Nephron (organoid): ENCODE results near the gene SND1.
A peak's percentile ranks its signal among the peaks of the same experiment; 100 is the strongest.

Experiments used
- H3K27ac Mint-ChIP-seq, 3 experiments: 2 replicates each; pipeline ENCODE4 v1.8.0; 2020; ENCODE audit warnings: mixed read lengths in 3 of 3, mild to moderate bottlenecking in 2 of 3, moderate library complexity in 1 of 3
- H3K27me3 Mint-ChIP-seq: 2 replicates; pipeline ENCODE4 v1.8.0; 2021; ENCODE audit warnings: low read depth, mild to moderate bottlenecking, moderate library complexity, mixed read lengths
- H3K36me3 Mint-ChIP-seq: 2 replicates; pipeline ENCODE4 v1.8.0; 2020; ENCODE audit warnings: low read depth, mixed read lengths
- H3K4me1 Mint-ChIP-seq: 2 replicates; pipeline ENCODE4 v1.8.0; 2020; ENCODE audit warnings: mixed read lengths
- H3K4me3 Mint-ChIP-seq, 3 experiments: 2 replicates each; pipeline ENCODE4 v1.8.0; 2020; ENCODE audit warnings: mild to moderate bottlenecking in 3 of 3, mixed read lengths in 3 of 3, moderate library complexity in 2 of 3
- H3K9me3 Mint-ChIP-seq: 2 replicates; pipeline ENCODE4 v1.8.0; 2020; ENCODE audit warnings: mixed read lengths
- TF ChIP-seq, protein P1 (sequence below), 3 experiments: fragments of 200-600 bp; sonication (generic); IDR thresholded peaks; one replicate each; pipeline ENCODE4 v1.5.0; 2021; ENCODE audit warnings: antibody characterized with exemption in 3 of 3; ENCODE audit not compliant: unreplicated experiment in 3 of 3

SND1 gene

DNA sequence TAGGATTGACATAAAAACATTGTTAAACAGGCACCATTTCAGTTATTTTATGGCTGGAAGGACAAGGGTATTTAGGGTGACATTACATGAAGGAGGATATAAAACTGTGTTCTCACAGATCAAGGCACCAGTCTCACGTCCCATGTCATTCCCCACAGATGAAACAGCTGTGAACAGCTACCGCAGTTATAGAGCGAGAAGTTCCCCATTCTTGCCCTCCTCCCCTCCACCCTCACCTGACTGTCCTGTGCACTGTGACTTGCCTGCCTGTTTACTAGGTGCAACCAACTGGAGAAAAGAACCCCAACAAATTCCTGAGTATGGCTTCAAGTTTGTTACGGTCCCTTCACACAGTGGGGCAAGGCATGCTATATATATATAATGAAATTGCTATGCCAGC is 141.6 kb downstream of the SND1 start:
- no peaks in the 10 kb centered on the region for H3K27me3 Mint-ChIP-seq
- H3K36me3 Mint-ChIP-seq, result no peaks in the 10 kb centered on the region
- H3K4me1 Mint-ChIP-seq, result peaks cover 43% of the 10 kb centered on the region
- peak overlapping the region in 2 of 3 experiments; percentile 21 to 79 for H3K27ac Mint-ChIP-seq
- no peak overlapping the region for H3K4me3 Mint-ChIP-seq
- TF ChIP-seq, protein P1, sequence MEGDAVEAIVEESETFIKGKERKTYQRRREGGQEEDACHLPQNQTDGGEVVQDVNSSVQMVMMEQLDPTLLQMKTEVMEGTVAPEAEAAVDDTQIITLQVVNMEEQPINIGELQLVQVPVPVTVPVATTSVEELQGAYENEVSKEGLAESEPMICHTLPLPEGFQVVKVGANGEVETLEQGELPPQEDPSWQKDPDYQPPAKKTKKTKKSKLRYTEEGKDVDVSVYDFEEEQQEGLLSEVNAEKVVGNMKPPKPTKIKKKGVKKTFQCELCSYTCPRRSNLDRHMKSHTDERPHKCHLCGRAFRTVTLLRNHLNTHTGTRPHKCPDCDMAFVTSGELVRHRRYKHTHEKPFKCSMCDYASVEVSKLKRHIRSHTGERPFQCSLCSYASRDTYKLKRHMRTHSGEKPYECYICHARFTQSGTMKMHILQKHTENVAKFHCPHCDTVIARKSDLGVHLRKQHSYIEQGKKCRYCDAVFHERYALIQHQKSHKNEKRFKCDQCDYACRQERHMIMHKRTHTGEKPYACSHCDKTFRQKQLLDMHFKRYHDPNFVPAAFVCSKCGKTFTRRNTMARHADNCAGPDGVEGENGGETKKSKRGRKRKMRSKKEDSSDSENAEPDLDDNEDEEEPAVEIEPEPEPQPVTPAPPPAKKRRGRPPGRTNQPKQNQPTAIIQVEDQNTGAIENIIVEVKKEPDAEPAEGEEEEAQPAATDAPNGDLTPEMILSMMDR (IDR thresholded peaks at IDR 0.05; ENCODE audit: unreplicated experiment in 3 of 3), result no peak
- H3K9me3 Mint-ChIP-seq, result no peaks in the 10 kb centered on the region

DNA sequence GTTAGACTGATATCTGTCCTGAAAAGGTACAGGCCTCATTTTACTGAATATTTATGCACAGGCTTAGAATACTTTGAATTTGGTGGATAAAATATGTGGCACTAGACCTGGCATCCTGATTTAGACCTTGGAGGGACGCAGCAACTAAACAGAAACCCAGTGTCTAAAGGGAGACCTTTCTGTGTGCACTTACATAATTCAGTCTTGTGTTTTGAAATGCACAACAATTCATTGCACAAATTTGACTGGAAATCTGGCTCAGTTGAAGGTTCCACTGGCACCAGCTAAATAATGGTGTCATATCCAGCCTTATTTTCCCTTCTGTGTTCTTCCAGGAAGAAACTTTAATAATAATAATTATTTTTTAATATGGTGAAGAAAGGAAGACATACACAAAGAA is 142.1 kb downstream of the SND1 start:
- H3K27me3 Mint-ChIP-seq, result no peaks in the 10 kb centered on the region
- TF ChIP-seq, protein P1 (IDR thresholded peaks at IDR 0.05; ENCODE audit: unreplicated experiment in 3 of 3), result no peak
- no peaks in the 10 kb centered on the region for H3K9me3 Mint-ChIP-seq
- H3K36me3 Mint-ChIP-seq, result no peaks in the 10 kb centered on the region
- peak overlapping the region in 2 of 3 experiments; percentile 66 to 79 for H3K27ac Mint-ChIP-seq
- H3K4me3 Mint-ChIP-seq, result no peak overlapping the region
- peaks cover 39% of the 10 kb centered on the region for H3K4me1 Mint-ChIP-seq

DNA sequence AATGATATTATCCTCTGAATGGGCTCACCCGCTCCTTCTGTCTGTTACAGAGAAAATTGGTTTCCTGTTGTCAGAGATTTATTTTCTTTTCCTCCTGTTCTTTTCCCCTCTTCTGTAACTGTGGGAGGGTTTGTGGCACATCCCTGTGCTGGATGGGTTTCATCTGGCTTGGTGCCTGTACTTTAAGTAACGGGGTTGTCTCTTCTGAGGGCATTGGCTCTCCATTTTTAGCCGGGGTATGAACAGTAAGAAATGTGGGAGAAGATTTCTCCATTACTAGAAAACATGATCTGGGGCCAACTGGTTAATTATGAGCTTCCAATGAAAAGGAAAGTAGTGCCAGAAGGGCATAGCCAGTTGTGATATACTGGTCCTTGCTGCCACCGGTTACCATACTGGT is 142.6 kb downstream of the SND1 start:
- Mint-ChIP-seq H3K4me1 (peaks cover 40% of the 10 kb centered on the region), H3K9me3 (no peaks in the 10 kb centered on the region)
- TF ChIP-seq, protein P1 (IDR thresholded peaks at IDR 0.05; ENCODE audit: unreplicated experiment in 3 of 3), result no peak

DNA sequence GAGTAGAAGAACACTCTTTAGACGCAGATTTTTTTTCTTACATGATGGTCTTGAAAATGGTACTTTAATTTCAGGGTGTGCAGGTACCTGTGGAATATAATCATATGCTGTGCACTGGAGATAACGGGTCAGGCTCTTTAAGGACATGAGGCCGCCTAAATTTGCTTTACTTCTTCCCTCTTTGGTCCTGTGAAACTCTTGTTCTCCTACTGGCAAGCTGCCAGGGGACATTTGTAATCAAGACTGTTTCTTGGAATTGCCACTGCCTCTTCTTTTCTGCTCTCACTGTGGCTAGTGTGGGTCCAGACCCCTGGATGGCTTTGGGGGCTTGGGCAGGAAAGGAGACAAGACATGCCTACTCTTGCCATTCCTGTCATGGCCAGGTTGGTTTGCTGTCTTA is 146.0 kb downstream of the SND1 start:
- H3K4me1 Mint-ChIP-seq, result peaks cover 39% of the 10 kb centered on the region
- no peaks in the 10 kb centered on the region for H3K27me3 Mint-ChIP-seq
- no peaks in the 10 kb centered on the region for H3K36me3 Mint-ChIP-seq
- peak overlapping the region; percentile 9 to 74 (median 42) for H3K27ac Mint-ChIP-seq
- TF ChIP-seq, protein P1 (IDR thresholded peaks at IDR 0.05; ENCODE audit: unreplicated experiment in 3 of 3), result no peak
- H3K4me3 Mint-ChIP-seq, result no peak overlapping the region
- H3K9me3 Mint-ChIP-seq, result no peaks in the 10 kb centered on the region

More for the DNA sequence above, 142.6 kb downstream of the SND1 start:
- Mint-ChIP-seq H3K36me3 (no peaks in the 10 kb centered on the region), H3K4me3 (no peak overlapping the region), H3K27me3 (no peaks in the 10 kb centered on the region), H3K27ac (peak overlapping the region; percentile 66 to 88 (median 79))

DNA sequence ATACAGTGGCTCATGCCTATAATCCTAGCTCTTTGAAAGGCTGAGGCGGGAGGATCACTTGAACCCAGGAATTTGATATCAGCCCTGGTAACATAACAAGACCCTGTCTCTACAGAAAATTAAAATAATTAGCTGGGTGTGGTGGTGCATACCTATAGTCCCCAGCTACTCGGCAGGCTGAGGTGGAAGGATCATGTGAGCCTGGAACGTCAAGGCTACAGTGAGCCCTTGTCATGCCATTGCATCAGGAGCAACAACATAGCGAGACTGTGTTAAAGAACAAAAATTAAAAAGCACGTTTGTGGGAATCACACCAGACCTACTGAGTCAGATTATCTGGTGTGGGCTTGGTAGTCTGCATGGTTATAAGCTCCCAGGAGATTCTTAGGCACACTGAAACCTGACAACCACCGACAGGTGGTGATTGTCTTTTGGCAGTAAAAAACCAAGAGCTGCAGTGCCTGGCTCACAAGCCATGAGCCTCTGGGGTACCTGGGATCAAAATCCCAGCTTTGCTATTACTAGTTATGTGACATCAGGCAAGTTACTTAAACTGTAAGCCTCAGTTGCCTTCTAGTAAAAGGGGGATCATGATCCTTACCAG is 146.9 kb downstream of the SND1 start:
- H3K36me3 Mint-ChIP-seq, result no peaks in the 10 kb centered on the region
- TF ChIP-seq, protein P1 (IDR thresholded peaks at IDR 0.05; ENCODE audit: unreplicated experiment in 3 of 3), result no peak
- no peaks in the 10 kb centered on the region for H3K9me3 Mint-ChIP-seq
- no peak overlapping the region for H3K4me3 Mint-ChIP-seq
- no peak overlapping the region for H3K27ac Mint-ChIP-seq
- H3K4me1 Mint-ChIP-seq, result peaks cover 39% of the 10 kb centered on the region
- no peaks in the 10 kb centered on the region for H3K27me3 Mint-ChIP-seq
